Measurements from ENCODE around the gene GRAMD1A.

GRAMD1A gene

GRCh38 chr19:34999498-35000337 lies at the start of gene GRAMD1A:
Gene GRAMD1A, plus strand, starts transcription at chr19:35000323. Its CDS starts 156 bp downstream, at chr19:35000479.
- TF ChIP-seq, protein P1, sequence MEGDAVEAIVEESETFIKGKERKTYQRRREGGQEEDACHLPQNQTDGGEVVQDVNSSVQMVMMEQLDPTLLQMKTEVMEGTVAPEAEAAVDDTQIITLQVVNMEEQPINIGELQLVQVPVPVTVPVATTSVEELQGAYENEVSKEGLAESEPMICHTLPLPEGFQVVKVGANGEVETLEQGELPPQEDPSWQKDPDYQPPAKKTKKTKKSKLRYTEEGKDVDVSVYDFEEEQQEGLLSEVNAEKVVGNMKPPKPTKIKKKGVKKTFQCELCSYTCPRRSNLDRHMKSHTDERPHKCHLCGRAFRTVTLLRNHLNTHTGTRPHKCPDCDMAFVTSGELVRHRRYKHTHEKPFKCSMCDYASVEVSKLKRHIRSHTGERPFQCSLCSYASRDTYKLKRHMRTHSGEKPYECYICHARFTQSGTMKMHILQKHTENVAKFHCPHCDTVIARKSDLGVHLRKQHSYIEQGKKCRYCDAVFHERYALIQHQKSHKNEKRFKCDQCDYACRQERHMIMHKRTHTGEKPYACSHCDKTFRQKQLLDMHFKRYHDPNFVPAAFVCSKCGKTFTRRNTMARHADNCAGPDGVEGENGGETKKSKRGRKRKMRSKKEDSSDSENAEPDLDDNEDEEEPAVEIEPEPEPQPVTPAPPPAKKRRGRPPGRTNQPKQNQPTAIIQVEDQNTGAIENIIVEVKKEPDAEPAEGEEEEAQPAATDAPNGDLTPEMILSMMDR (IDR thresholded peaks at IDR 0.05; ENCODE audit: low read depth, low read length, missing control alignments), result no peak
- peak within 1 kb of the TSS; percentile 77 for H3K4me3 ChIP-seq (ENCODE audit: low read depth, low read length)
- peak; percentile 41 for DNase-seq (ENCODE audit: low read depth)
- in situ Hi-C loops (cut with HindIII; ENCODE audit: low sequenced_read_pairs), result no loop called here

DNA sequence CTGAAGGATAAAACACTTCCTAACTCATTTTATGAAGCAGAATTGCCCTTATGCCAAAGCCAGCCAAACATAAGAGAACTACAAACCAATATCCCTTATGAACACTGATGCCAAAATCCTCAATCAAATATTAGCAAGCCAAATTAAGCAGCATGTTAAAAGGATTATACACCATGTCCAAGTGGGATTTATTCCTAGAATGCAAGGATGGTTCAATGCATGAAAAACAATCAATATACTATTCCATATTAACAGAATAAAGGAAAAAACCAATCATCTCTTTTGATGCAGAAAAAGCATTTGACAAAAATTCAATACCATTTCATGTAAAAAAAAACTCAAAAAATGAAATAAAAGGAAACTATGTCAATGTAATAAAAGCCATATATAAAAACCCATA lies 47.0 kb upstream of the GRAMD1A start:
- TF ChIP-seq, protein P1 (IDR thresholded peaks at IDR 0.05; ENCODE audit: low read depth, low read length, missing control alignments), result no peak
- no peak overlapping the region for H3K4me3 ChIP-seq (ENCODE audit: low read depth, low read length)
- DNase-seq (ENCODE audit: low read depth), result no peak
- in situ Hi-C loops (cut with HindIII; ENCODE audit: low sequenced_read_pairs), result no loop called here

DNA sequence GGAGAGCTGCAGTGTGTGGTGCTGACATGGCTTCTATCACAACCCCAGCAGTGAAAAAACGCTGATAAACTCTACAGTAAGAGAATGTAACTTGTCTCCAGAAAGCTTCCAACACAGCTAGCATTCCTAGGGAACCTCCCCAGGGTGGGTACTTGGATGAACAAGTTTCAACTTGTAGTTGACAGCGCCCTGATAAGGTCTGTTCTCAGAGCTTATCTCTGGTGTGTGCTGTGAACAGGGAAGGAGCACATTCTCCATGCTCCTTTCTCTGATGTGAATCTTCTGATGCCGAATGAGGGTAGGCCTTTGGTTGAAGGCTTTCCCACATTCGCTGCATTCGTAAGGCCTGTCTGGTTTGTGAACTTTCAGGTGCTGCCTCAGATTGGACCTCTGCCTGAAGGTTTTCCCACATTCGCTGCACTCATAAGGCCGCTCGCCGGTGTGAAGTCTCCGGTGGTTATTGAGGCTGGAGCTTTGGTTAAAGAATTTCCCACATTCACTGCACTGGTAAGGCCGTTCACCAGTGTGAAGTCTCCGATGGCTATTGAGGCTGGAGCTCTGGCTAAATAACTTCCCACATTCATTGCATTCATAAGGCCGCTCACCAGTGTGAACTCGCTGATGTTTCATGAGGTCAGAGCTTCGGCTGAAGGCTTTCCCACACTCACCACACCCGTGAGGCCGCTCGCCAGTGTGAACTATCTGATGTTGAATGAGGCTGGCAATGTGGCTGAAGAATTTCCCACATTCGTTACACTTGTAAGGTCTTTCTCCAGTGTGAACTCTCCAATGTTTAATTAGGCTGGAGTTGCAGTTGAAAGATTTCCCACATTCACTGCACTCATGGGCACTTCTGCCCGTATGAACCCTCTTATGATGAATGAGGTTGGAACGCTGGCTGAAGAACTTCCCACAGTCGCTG lies 42.0 kb upstream of the GRAMD1A start:
- TF ChIP-seq, protein P1 (IDR thresholded peaks at IDR 0.05; ENCODE audit: low read depth, low read length, missing control alignments), result no peak
- H3K4me3 ChIP-seq (ENCODE audit: low read depth, low read length), result no peak overlapping the region
- no peak for DNase-seq (ENCODE audit: low read depth)
- in situ Hi-C loops (cut with HindIII; ENCODE audit: low sequenced_read_pairs), result no loop called here

DNA sequence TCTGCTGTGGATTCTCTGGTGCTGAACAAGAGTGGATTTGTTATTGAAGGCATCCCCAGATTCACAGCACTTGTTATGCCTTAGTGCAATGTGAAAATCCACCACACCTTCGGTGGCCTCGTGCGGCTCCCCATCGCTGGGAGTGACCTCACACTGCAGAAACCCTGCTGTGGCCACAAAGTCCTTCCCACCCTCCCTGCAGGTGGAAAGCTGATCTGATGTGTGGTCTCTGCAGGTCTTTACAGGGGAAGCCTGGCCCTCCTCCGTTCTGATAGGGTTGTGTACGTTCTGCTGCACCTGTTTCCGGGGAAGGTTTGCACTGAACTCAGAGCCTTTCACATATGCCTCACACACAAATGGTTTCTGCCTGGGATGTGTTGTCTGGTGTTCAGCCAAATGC lies 41.1 kb upstream of the GRAMD1A start:
- in situ Hi-C loops (cut with HindIII; ENCODE audit: low sequenced_read_pairs), result no loop called here
- no peak overlapping the region for H3K4me3 ChIP-seq (ENCODE audit: low read depth, low read length)
- TF ChIP-seq, protein P1 (IDR thresholded peaks at IDR 0.05; ENCODE audit: low read depth, low read length, missing control alignments), result no peak
- no peak for DNase-seq (ENCODE audit: low read depth)

DNA sequence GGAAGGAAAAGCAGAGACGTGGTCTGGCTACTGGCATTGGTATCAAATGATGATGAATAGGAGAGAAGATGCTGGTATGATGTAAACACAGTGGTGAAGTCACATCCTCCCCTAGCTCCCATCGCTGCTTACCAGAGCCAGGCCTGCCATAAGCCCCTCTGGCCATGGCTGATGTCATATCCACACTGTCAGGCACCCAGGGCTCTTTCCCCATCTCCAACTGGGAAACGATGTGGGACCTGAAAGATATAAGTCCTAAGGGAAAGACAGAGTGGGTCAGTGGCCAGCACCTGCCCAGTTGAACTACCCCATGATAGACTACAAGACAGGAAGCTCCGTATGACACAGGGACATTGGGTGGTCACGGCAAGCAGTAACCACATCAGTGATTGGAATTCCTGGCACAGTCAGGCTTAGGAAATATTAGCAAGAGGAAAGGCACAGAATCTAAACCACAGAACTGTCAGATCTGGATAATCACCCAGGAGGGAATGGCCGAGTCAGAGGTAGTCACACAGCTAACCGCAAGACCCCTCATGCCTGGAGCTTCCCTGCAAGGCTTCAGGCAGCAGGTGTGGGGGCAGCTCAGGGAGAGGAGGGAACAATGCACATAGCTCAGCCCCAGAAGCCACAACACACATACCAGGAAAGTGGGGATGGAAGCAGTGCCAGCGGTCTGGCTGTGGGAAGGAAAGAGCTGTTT lies 39.9 kb upstream of the GRAMD1A start:
- in situ Hi-C loops (cut with HindIII; ENCODE audit: low sequenced_read_pairs), result no loop called here
- peak; percentile 90 for DNase-seq (ENCODE audit: low read depth)
- TF ChIP-seq, protein P1 (IDR thresholded peaks at IDR 0.05; ENCODE audit: low read depth, low read length, missing control alignments), result no peak
- no peak overlapping the region for H3K4me3 ChIP-seq (ENCODE audit: low read depth, low read length)
